Lower leg skin (tissue), 4 donors: ENCODE measurements around the gene FKRP. TPM values are rescaled to one million over a fixed set of nuclear protein-coding genes. Genes with fewer than 3 reads are reported as not detected.

Experiments used
- DNase-seq, 2 donors: peaks; one replicate each; pipeline ENCODE4 v3.0.0-alpha.2; 2019; ENCODE audit warnings: low spot score in 2 of 2
- H3K4me3 ChIP-seq: fragments of 200-600 bp; sonication (generic); 2 replicates; pipeline ENCODE4 v1.5.1; 2017; ENCODE audit warnings: mild to moderate bottlenecking, low read depth; ENCODE audit not compliant: poor library complexity, severe bottlenecking
- CTCF ChIP-seq, 3 donors: fragments of 450-650 bp; IDR thresholded peaks; one replicate each; pipeline ENCODE4 v1.5.1; 2016; ENCODE audit warnings: antibody characterized with exemption in 3 of 3, mild to moderate bottlenecking in 3 of 3, moderate library complexity in 2 of 3
- POLR2A ChIP-seq, 2 donors: fragments of 450-650 bp; IDR thresholded peaks; one replicate each; pipeline ENCODE4 v1.6.1; 2016 to 2017; ENCODE audit warnings: antibody characterized with exemption in 2 of 2, mild to moderate bottlenecking in 1 of 2, moderate library complexity in 1 of 2
- WGBS, 2 donors: methylation state at CpG; one replicate each; pipeline ENCODE4 v1.1.5; 2018; 5-methylcytosine and 5-hydroxymethylcytosine counted together
- intact Hi-C: fragments of 100-400 bp; cut with DNase I; formaldehyde crosslinking; loops from one replicate; pipeline ENCODE4 v1.15.0; 2023; ENCODE audit warnings: low total_unique reads
- total RNA-seq, 4 donors: library from RNA; depleted of rRNA; stranded (reverse); fragments of >200 nt; gene quantifications; one replicate each; pipeline ENCODE4 v1.1.0, GENCODE V29; 2016

Gene FKRP
- total RNA-seq, 4 donors from 2014 or later = 9.4 to 16.1 (median 12.8) TPM

GRCh38 chr19:46725859-46726393 is 19.9 kb upstream of the FKRP start:
- DNase-seq = no peak
- 77 to 82% methylated on average over 9 of the region's 9 CpGs for WGBS, 2 donors
- H3K4me3 ChIP-seq = no peak overlapping the region
- TF ChIP-seq POLR2A (IDR thresholded peaks at IDR 0.05) = no peak
- TF ChIP-seq CTCF (IDR thresholded peaks at IDR 0.05) = no peak
- intact Hi-C loops = no loop called here

- WGBS, 2 donors = 81 to 91% methylated on average over 10 of the region's 10 CpGs
- TF ChIP-seq CTCF (IDR thresholded peaks at IDR 0.05) = no peak
- no peak for TF ChIP-seq POLR2A (IDR thresholded peaks at IDR 0.05)
- intact Hi-C loops = no loop called here
- H3K4me3 ChIP-seq = no peak overlapping the region
- no peak for DNase-seq
Observed at GRCh38 chr19:46726551-46726950, 19.3 kb upstream of the FKRP start.

GRCh38 chr19:46726971-46727501 is 18.8 kb upstream of the FKRP start:
- WGBS, 2 donors = 72 to 73% methylated on average over 14 of the region's 14 CpGs

GRCh38 chr19:46727757-46728156 is 18.1 kb upstream of the FKRP start:
- 81 to 84% methylated on average over 11 of the region's 11 CpGs for WGBS, 2 donors
- TF ChIP-seq CTCF (IDR thresholded peaks at IDR 0.05) (no peak), POLR2A (IDR thresholded peaks at IDR 0.05) (no peak)
- H3K4me3 ChIP-seq = no peak overlapping the region
- intact Hi-C loops = no loop called here
- DNase-seq = no peak

More at GRCh38 chr19:46726971-46727501, 18.8 kb upstream of the FKRP start:
- TF ChIP-seq POLR2A (IDR thresholded peaks at IDR 0.05) (no peak), CTCF (IDR thresholded peaks at IDR 0.05) (no peak)
- H3K4me3 ChIP-seq = no peak overlapping the region
- no peak for DNase-seq
- intact Hi-C loops = no loop called here

GRCh38 chr19:46728208-46728607 is 17.6 kb upstream of the FKRP start:
- TF ChIP-seq POLR2A (IDR thresholded peaks at IDR 0.05) (no peak), CTCF (IDR thresholded peaks at IDR 0.05) (no peak)
- no peak overlapping the region for H3K4me3 ChIP-seq
- no peak for DNase-seq
- WGBS, 2 donors = 82 to 85% methylated on average over 11 to 12 of the region's 14 CpGs
- intact Hi-C loops = no loop called here
